T-cell (primary cell): Measurements from ENCODE around the gene OR8K3. TPM values are rescaled to one million over a fixed set of nuclear protein-coding genes. Genes with fewer than 3 reads are reported as not detected.

Experiments used
- ATAC-seq, 4 experiments: fragments of 200-7000 bp in 3 of 4; fragments of 150-1000 bp in 1 of 4; cut with Tn5 transposase; replicated peaks in 1 of 4; 1 replicate in 3 of 4; 2 replicates in 1 of 4; pipeline ENCODE4 v1.10.0; 2021; ENCODE audit warnings: moderate library complexity in 3 of 4, mild to moderate bottlenecking in 2 of 4, moderate number of reproducible peaks in 1 of 4
- CTCF ChIA-PET, 2 donors: fragments of 300-600 bp; sonication (Branson Sonifier 250); formaldehyde crosslinking; loops; one replicate each; lab custom pipeline; 2022; ENCODE audit warnings: antibody characterized with exemption in 2 of 2; lab: Charles Lee
- POLR2A ChIA-PET, 2 donors: fragments of 300-600 bp; sonication (Branson Sonifier 250); formaldehyde crosslinking; loops; one replicate each; lab custom pipeline; 2022; ENCODE audit warnings: antibody characterized with exemption in 2 of 2; lab: Charles Lee
- DNase-seq, 35 experiments: peaks; one replicate each; pipeline versions ENCODE4 v3.0.0 to v3.0.0-alpha.2; 2013 to 2023
- H3K27ac ChIP-seq: one replicate; pipeline ENCODE4 v1.5.1; 2013; ENCODE audit warnings: low read length
- H3K27me3 ChIP-seq, 2 experiments: replicated peaks in 1 of 2; 1 replicate in 1 of 2; 2 replicates in 1 of 2; pipeline versions ENCODE4 v1.6.1 to v1.7.0; 2013; ENCODE audit warnings: low read length in 1 of 2, mixed read lengths in 1 of 2; ENCODE audit not compliant: control insufficient read depth in 2 of 2, insufficient read depth in 2 of 2; ENCODE audit errors: extremely low read depth in 1 of 2
- H3K36me3 ChIP-seq, 2 donors: 1 replicate in 1 of 2; 2 replicates in 1 of 2; pipeline versions ENCODE4 v1.6.1 to v1.7.0; 2013; ENCODE audit warnings: low read length in 1 of 2; ENCODE audit not compliant: control insufficient read depth in 2 of 2, insufficient read depth in 1 of 2; ENCODE audit errors: extremely low read depth in 1 of 2
- H3K4me1 ChIP-seq, 2 experiments: 1 replicate in 1 of 2; 2 replicates in 1 of 2; pipeline versions ENCODE4 v1.6.1 to v1.7.0; 2013; ENCODE audit warnings: low read length in 2 of 2, mixed read lengths in 1 of 2; ENCODE audit not compliant: insufficient read depth in 2 of 2, control insufficient read depth in 1 of 2; ENCODE audit errors: extremely low read depth in 1 of 2
- H3K4me3 ChIP-seq, 2 donors: 1 replicate in 1 of 2; 2 replicates in 1 of 2; pipeline versions ENCODE4 v1.5.1 to v1.7.0; 2013; ENCODE audit warnings: mild to moderate bottlenecking in 2 of 2, low read length in 1 of 2, moderate library complexity in 1 of 2; ENCODE audit not compliant: control insufficient read depth in 1 of 2; ENCODE audit errors: extremely low read depth in 1 of 2
- H3K9me3 ChIP-seq: 2 replicates; pipeline ENCODE4 v1.7.0; 2013
- H3K27ac Mint-ChIP-seq, 2 donors: one replicate each; pipeline ENCODE4 v1.8.0; 2020 to 2021; ENCODE audit warnings: mild to moderate bottlenecking in 2 of 2, mixed read lengths in 2 of 2
- H3K27me3 Mint-ChIP-seq, 2 donors: one replicate each; pipeline ENCODE4 v1.8.0; 2021 to 2022; ENCODE audit warnings: mixed read lengths in 2 of 2
- H3K36me3 Mint-ChIP-seq: one replicate; pipeline ENCODE4 v1.8.0; 2021; ENCODE audit warnings: mixed read lengths
- H3K4me1 Mint-ChIP-seq, 3 donors: one replicate each; pipeline ENCODE4 v1.8.0; 2020 to 2022; ENCODE audit warnings: mixed read lengths in 3 of 3, mild to moderate bottlenecking in 1 of 3
- H3K4me3 Mint-ChIP-seq, 3 donors: one replicate each; pipeline ENCODE4 v1.8.0; 2020 to 2022; ENCODE audit warnings: mild to moderate bottlenecking in 3 of 3, mixed read lengths in 3 of 3, moderate library complexity in 3 of 3
- H3K9me3 Mint-ChIP-seq, 3 donors: one replicate each; pipeline ENCODE4 v1.8.0; 2020 to 2022; ENCODE audit warnings: mixed read lengths in 3 of 3
- WGBS: methylation state at CpG from one replicate; pipeline ENCODE4 v1.1.5; 2013; ENCODE audit warnings: missing lambda C conversion rate; ENCODE audit not compliant: insufficient coverage; 5-methylcytosine and 5-hydroxymethylcytosine counted together
- total RNA-seq, 35 experiments: library from RNA in 6 of 35; stranded (reverse) in 6 of 35; fragments of 120-200 nt in 1 of 35; gene quantifications; one replicate each; pipeline versions ENCODE4 v1.2.1 to v1.2.4 and lab custom pipeline; 2013 to 2026

The OR8K3 gene
- total RNA-seq, 5 donors from 2014 or later (not counting 1 experiment from before 2014, with no cell fraction given) = not detected

GRCh38 chr11:56331861-56332491 lies 17.0 kb downstream of the OR8K3 start:
- Mint-ChIP-seq H3K4me1 (no peaks in the 10 kb centered on the region), H3K9me3 (peaks cover 7 to 18% (median 8%) of the 10 kb centered on the region in 3 donors), H3K36me3 (no peaks in the 10 kb centered on the region), H3K27ac (no peak overlapping the region), H3K4me3 (no peak overlapping the region), H3K27me3 (no peaks in the 10 kb centered on the region)
- POLR2A ChIA-PET = no interaction called here
- Histone ChIP-seq H3K27me3 (no peaks in the 10 kb centered on the region), H3K9me3 (no peaks in the 10 kb centered on the region), H3K27ac (no peak overlapping the region), H3K36me3 (no peaks in the 10 kb centered on the region), H3K4me1 (no peaks in the 10 kb centered on the region), H3K4me3 (no peak overlapping the region)
- WGBS = 88% methylated on average over 26 of the region's 34 CpGs
- CTCF ChIA-PET = no interaction called here
- DNase-seq (no peak), ATAC-seq (no peak)

- Histone ChIP-seq H3K4me1 (no peaks in the 10 kb centered on the region), H3K27ac (no peak overlapping the region), H3K36me3 (no peaks in the 10 kb centered on the region), H3K4me3 (no peak overlapping the region), H3K9me3 (peaks cover 3% of the 10 kb centered on the region), H3K27me3 (no peaks in the 10 kb centered on the region)
- ChIA-PET CTCF (no interaction called here), POLR2A (no interaction called here)
- DNase-seq (no peak), ATAC-seq (no peak)
- Mint-ChIP-seq H3K9me3 (peaks cover 7 to 22% (median 13%) of the 10 kb centered on the region in 3 donors), H3K4me1 (no peaks in the 10 kb centered on the region), H3K27ac (no peak overlapping the region), H3K27me3 (no peaks in the 10 kb centered on the region), H3K4me3 (no peak overlapping the region), H3K36me3 (no peaks in the 10 kb centered on the region)
- WGBS = 77% methylated on average over 2 of the region's 3 CpGs
Observed at GRCh38 chr11:56333156-56333555, 18.2 kb downstream of the OR8K3 start.

GRCh38 chr11:56340289-56340688 lies 25.3 kb downstream of the OR8K3 start:
- Histone ChIP-seq H3K4me1 (no peaks in the 10 kb centered on the region), H3K27me3 (no peaks in the 10 kb centered on the region), H3K4me3 (no peak overlapping the region), H3K27ac (no peak overlapping the region), H3K9me3 (peaks cover 3% of the 10 kb centered on the region), H3K36me3 (no peaks in the 10 kb centered on the region)
- Mint-ChIP-seq H3K27me3 (no peaks in the 10 kb centered on the region), H3K4me3 (no peak overlapping the region), H3K36me3 (no peaks in the 10 kb centered on the region), H3K27ac (no peak overlapping the region), H3K4me1 (no peaks in the 10 kb centered on the region), H3K9me3 (peaks cover 22 to 35% (median 28%) of the 10 kb centered on the region in 3 donors)
- no peak for DNase-seq
- ATAC-seq = no peak
- ChIA-PET CTCF (no interaction called here), POLR2A (no interaction called here)

DNA sequence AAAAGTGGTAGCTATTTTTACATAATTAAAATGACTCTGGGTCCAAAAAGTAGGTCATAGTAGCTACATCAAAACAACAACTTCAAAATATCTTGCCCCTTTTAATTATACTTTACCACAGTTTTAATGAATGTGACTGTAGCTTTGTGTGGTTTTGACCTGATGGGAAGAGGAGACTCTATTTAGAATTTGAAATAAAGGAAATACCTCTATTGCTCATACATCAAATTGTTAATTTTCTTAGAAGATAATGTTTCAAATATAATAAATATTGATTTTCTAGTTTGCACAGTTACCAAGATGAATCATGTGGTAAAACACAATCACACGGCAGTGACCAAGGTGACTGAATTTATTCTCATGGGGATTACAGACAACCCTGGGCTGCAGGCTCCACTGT lies 30.8 kb downstream of the OR8K3 start, which contains the start of gene OR8K1:
OR8K1 (plus strand) TSS at position 301 of the 400 bp plus-strand sequence; CDS start at position 301, 0 bp downstream.
- Histone ChIP-seq H3K4me1 (no peaks in the 10 kb centered on the region), H3K4me3 (no peak within 1 kb of the TSS), H3K36me3 (no peaks in the 10 kb centered on the region), H3K9me3 (no peaks in the 10 kb centered on the region), H3K27me3 (no peaks in the 10 kb centered on the region), H3K27ac (no peak within 1 kb of the TSS)
- Mint-ChIP-seq H3K36me3 (no peaks in the 10 kb centered on the region), H3K4me1 (no peaks in the 10 kb centered on the region), H3K27me3 (no peaks in the 10 kb centered on the region), H3K4me3 (no peak within 1 kb of the TSS), H3K9me3 (peaks cover 18 to 23% (median 19%) of the 10 kb centered on the region in 3 donors), H3K27ac (no peak within 1 kb of the TSS)
- no CpG with 5 or more reads among the region's 1 CpG for WGBS
- ATAC-seq (no peak), DNase-seq (no peak)
- CTCF ChIA-PET = no interaction called here
- POLR2A ChIA-PET = no interaction called here

DNA sequence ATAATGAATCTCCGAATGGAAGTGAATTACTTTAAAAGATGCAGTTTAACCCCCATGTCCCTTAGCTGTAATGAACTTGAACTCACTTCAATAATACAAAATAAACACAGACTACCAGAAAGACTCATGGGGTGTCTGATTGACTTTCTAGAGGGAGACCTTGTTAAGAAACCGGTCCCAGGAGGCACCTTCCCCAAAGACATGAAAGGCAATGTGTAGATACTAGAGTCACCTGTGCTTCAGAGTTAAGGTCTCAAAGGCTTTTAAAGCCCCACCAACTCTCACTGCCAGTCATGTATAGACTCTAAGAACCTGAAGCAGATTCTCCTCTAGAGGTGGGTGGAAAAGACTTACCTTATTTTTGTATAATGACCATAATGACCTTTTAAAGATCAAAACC lies 39.0 kb downstream of the OR8K3 start, which contains the start of gene OR8J1:
OR8J1 (plus strand) TSS at position 301 of the 400 bp plus-strand sequence. CDS start 5,956 bp downstream, outside the sequence.
- Histone ChIP-seq H3K4me3 (no peak within 1 kb of the TSS), H3K36me3 (no peaks in the 10 kb centered on the region), H3K27ac (no peak within 1 kb of the TSS), H3K9me3 (no peaks in the 10 kb centered on the region), H3K27me3 (no peaks in the 10 kb centered on the region), H3K4me1 (no peaks in the 10 kb centered on the region)
- Mint-ChIP-seq H3K27ac (no peak within 1 kb of the TSS), H3K9me3 (peaks cover 12 to 15% (median 13%) of the 10 kb centered on the region in 3 donors), H3K4me1 (no peaks in the 10 kb centered on the region), H3K27me3 (no peaks in the 10 kb centered on the region), H3K36me3 (no peaks in the 10 kb centered on the region), H3K4me3 (no peak within 1 kb of the TSS)
- no peak for ATAC-seq
- no CpG with 5 or more reads among the region's 2 CpGs for WGBS
- POLR2A ChIA-PET = no interaction called here
- CTCF ChIA-PET = no interaction called here
- no peak for DNase-seq

Other genes with a start within 250 kb of the OR8K3 start
- not detected for gene OR8I2, start 221.8 kb upstream of the OR8K3 start, total RNA-seq
- not detected for gene OR8H2, start 211.5 kb upstream of the OR8K3 start, total RNA-seq
- gene OR8H3, start 192.8 kb upstream of the OR8K3 start, total RNA-seq = not detected
- not detected for gene OR8J3, start 174.9 kb upstream of the OR8K3 start, total RNA-seq
- gene OR8K5, start 154.8 kb upstream of the OR8K3 start, total RNA-seq = not detected
- gene OR5J2, start 138.5 kb upstream of the OR8K3 start, total RNA-seq = not detected
- not detected for gene OR5T2, start 80.9 kb upstream of the OR8K3 start, total RNA-seq
- not detected for gene OR5T3, start 62.9 kb upstream of the OR8K3 start, total RNA-seq
- gene OR5T1, start 41.0 kb upstream of the OR8K3 start, total RNA-seq = not detected
- gene OR8H1, start 22.9 kb upstream of the OR8K3 start, total RNA-seq = not detected
- gene OR8K1, start 30.9 kb downstream of the OR8K3 start, total RNA-seq = not detected
- gene OR8J1, start 39.1 kb downstream of the OR8K3 start, total RNA-seq = not detected
- not detected for gene OR8U1, start 60.5 kb downstream of the OR8K3 start, total RNA-seq
- not detected for gene OR5AL1, start 97.6 kb downstream of the OR8K3 start, total RNA-seq
- not detected for gene OR5M3, start 158.2 kb downstream of the OR8K3 start, total RNA-seq
- not detected for gene OR5M8, start 176.2 kb downstream of the OR8K3 start, total RNA-seq
- gene OR5M11, start 228.1 kb downstream of the OR8K3 start, total RNA-seq = not detected